Calu3 (cell line): ENCODE results near the gene PHC2. TPM values are rescaled to one million over a fixed set of nuclear protein-coding genes. Genes with fewer than 3 reads are reported as not detected.
A peak's percentile ranks its signal among the peaks of the same experiment; 100 is the strongest.

ENCODE experiments used
- BruUV-seq: library from RNA; stranded (reverse); fragments of 400-500 nt; replicated peaks from 2 replicates; lab custom pipeline; 2021; lab: Mats Ljungman, UMichigan
- CTCF ChIA-PET: fragments of 300-600 bp; sonication (Branson Sonifier 250); formaldehyde crosslinking; loops from one replicate; lab custom pipeline; 2022; ENCODE audit warnings: antibody characterized with exemption; lab: Charles Lee
- DNase-seq: peaks from one replicate; pipeline ENCODE4 v3.0.0; 2022
- H3K27ac Mint-ChIP-seq: one replicate; pipeline ENCODE4 v1.8.0; 2022; ENCODE audit warnings: mixed read lengths; ENCODE audit not compliant: unreplicated experiment
- H3K27me3 Mint-ChIP-seq: one replicate; pipeline ENCODE4 v1.8.0; 2022; ENCODE audit warnings: mixed read lengths; ENCODE audit not compliant: unreplicated experiment
- H3K36me3 Mint-ChIP-seq: one replicate; pipeline ENCODE4 v1.8.0; 2022; ENCODE audit warnings: mild to moderate bottlenecking, moderate library complexity, mixed read lengths; ENCODE audit not compliant: insufficient read depth, unreplicated experiment
- H3K4me1 Mint-ChIP-seq: one replicate; pipeline ENCODE4 v1.8.0; 2022; ENCODE audit warnings: mild to moderate bottlenecking, low read depth, mixed read lengths; ENCODE audit not compliant: unreplicated experiment
- H3K4me3 Mint-ChIP-seq: one replicate; pipeline ENCODE4 v1.8.0; 2022; ENCODE audit warnings: mild to moderate bottlenecking, low read depth, moderate library complexity, mixed read lengths; ENCODE audit not compliant: unreplicated experiment
- H3K9me3 Mint-ChIP-seq: one replicate; pipeline ENCODE4 v1.8.0; 2022; ENCODE audit warnings: low read depth, mixed read lengths; ENCODE audit not compliant: unreplicated experiment
- intact Hi-C: fragments of 100-400 bp; cut with micrococcal nuclease; formaldehyde crosslinking; loops from one replicate; pipeline ENCODE4 v1.10.0; 2022; ENCODE audit not compliant: unreplicated experiment
- total RNA-seq: library from RNA; stranded (reverse); gene quantifications from 2 replicates; pipeline ENCODE4 v1.2.3, GENCODE V29; 2022
- TF ChIP-seq, protein P1 (sequence below): fragments of 200-600 bp; IDR thresholded peaks from one replicate; pipeline ENCODE4 v1.8.0; 2022; ENCODE audit warnings: antibody characterized with exemption; ENCODE audit not compliant: unreplicated experiment

PHC2 gene
- total RNA-seq, 1 experiment from 2014 or later: 59.5 TPM

DNA sequence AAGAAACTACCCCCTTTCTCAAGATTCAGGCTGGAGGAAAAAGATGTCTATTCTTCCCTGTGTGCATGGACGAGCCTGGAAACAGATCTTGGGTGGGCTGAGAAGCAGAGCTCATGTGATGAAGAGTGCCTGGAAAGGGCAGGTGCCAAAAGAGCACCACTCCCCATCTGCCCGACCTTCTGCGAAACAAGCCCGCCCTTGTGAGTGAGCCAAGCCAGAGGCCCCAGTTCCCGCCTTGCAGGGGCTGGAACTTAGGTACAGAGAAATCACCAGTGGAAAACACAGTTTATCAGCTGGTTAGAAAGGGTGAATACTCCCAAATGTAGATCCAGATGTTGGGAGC is 83.3 kb downstream of the PHC2 start:
- intact Hi-C loops: no loop called here
- no peaks in the 10 kb centered on the region for H3K27me3 Mint-ChIP-seq
- H3K9me3 Mint-ChIP-seq: no peaks in the 10 kb centered on the region
- H3K4me1 Mint-ChIP-seq: peaks cover 38% of the 10 kb centered on the region
- TF ChIP-seq, protein P1, sequence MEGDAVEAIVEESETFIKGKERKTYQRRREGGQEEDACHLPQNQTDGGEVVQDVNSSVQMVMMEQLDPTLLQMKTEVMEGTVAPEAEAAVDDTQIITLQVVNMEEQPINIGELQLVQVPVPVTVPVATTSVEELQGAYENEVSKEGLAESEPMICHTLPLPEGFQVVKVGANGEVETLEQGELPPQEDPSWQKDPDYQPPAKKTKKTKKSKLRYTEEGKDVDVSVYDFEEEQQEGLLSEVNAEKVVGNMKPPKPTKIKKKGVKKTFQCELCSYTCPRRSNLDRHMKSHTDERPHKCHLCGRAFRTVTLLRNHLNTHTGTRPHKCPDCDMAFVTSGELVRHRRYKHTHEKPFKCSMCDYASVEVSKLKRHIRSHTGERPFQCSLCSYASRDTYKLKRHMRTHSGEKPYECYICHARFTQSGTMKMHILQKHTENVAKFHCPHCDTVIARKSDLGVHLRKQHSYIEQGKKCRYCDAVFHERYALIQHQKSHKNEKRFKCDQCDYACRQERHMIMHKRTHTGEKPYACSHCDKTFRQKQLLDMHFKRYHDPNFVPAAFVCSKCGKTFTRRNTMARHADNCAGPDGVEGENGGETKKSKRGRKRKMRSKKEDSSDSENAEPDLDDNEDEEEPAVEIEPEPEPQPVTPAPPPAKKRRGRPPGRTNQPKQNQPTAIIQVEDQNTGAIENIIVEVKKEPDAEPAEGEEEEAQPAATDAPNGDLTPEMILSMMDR: no peak
- H3K4me3 Mint-ChIP-seq: peak overlapping the region; percentile 81
- DNase-seq: no peak
- H3K36me3 Mint-ChIP-seq: peaks cover 57% of the 10 kb centered on the region
- H3K27ac Mint-ChIP-seq: peak overlapping the region; percentile 82
- CTCF ChIA-PET: interaction anchor here (1.0 to 1.6 kb wide), 2 partner anchors 15 to 52 kb away, joined by 3 to 4 read pairs; no protein-coding TSS in a partner anchor
- no TSS peak for BruUV-seq

DNA sequence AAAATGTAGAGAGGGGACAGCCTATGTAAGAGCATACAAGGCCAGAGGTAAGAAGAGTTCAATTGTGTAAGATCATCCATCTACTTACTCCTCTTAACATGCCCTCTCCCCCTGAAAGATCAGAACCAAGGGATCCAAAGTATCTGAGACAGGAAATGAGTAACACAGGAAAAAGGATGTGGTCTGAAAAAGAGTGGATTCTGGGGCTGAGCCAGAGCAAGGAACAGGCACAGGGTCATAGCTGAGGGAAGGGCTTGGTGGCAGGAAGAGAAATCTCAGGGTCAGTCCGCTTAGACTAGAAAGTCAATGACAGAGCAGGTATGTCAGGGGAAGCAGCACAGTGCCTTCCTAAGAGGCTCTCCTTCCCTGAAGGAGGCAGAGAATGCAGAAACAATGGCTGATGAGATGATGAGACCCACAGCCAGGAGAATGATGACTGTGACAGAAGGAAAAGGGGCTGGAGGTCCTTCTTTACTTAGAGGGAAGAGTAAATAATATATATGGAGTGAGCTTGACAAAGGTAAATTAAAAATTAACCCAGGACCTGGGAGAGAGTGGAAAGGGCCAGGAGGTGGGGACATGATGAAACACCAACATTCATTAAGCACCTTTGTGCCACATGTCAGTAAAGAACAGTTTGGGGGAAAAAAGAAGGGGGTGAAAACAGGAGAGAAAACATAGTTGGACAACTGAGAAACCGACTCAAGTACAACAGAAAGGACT is 83.8 kb downstream of the PHC2 start:
- peak overlapping the region; percentile 81 for H3K4me3 Mint-ChIP-seq
- intact Hi-C loops: no loop called here
- H3K27me3 Mint-ChIP-seq: no peaks in the 10 kb centered on the region
- peaks cover 63% of the 10 kb centered on the region for H3K36me3 Mint-ChIP-seq
- peaks cover 43% of the 10 kb centered on the region for H3K4me1 Mint-ChIP-seq
- peak; percentile 44 for DNase-seq
- no peaks in the 10 kb centered on the region for H3K9me3 Mint-ChIP-seq
- peak overlapping the region; percentile 82 for H3K27ac Mint-ChIP-seq
- CTCF ChIA-PET: interaction anchor here (1.0 to 1.6 kb wide), 2 partner anchors 15 to 52 kb away, joined by 3 to 4 read pairs; no protein-coding TSS in a partner anchor
- BruUV-seq: no TSS peak
- TF ChIP-seq, protein P1: no peak

DNA sequence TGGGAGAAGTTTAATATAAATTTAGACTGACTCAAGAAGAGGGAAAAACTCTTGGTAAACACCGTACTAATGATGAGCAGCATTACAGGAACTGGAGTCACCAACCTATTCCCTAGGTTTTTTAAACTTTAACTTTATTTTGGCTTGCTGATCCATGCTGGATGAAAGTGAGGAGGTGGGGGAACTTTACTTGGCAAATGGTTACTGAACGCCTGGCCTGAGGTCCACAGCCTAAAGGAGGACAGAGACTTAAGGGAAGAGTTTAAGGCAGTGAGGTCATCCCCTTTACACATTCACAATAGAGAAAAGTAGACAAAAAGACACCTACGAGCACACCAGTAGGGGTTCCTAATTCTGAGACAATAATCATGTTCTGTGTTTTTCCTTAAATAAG is 84.4 kb downstream of the PHC2 start:
- TF ChIP-seq, protein P1: no peak

DNA sequence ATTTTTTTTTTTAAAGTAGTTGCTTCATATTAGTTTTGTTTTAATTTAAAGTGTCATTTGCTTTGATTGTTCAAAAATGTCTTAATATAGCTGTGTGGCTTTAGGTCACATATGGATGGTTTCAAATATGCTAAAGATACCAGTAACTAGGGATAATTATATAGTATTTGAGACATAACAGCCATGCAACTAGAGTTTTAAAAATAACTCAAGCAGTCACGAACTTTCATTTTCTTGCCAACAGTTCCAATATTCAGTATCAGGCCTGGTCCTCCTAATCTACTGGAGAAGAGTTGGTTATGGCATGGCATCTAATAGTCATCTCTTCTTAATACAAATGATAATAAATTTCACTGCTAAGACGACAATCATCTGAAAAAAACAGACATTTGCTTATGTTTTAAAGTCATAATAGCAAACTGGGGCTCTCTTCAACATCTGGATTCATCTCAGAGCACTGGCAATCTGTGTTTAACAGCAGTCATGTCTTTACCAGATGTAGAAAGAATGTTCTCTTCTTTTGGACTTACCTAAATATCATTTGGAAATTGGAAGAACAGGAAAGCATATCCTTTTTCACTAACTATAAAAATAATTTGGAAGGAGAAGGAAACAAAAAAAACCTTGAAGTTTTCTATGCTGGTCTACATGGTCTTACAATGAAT is 85.9 kb downstream of the PHC2 start:
- Mint-ChIP-seq H3K27ac (no peak overlapping the region), H3K27me3 (no peaks in the 10 kb centered on the region), H3K9me3 (no peaks in the 10 kb centered on the region), H3K4me1 (peaks cover 46% of the 10 kb centered on the region), H3K4me3 (no peak overlapping the region), H3K36me3 (peaks cover 51% of the 10 kb centered on the region)
- TF ChIP-seq, protein P1: no peak
- CTCF ChIA-PET: no interaction called here
- intact Hi-C loops: no loop called here
- no TSS peak for BruUV-seq
- no peak for DNase-seq

More for the DNA sequence above, 84.4 kb downstream of the PHC2 start:
- Mint-ChIP-seq H3K4me1 (peaks cover 44% of the 10 kb centered on the region), H3K27ac (peak overlapping the region; percentile 82), H3K4me3 (peak overlapping the region; percentile 81), H3K36me3 (peaks cover 64% of the 10 kb centered on the region), H3K9me3 (no peaks in the 10 kb centered on the region), H3K27me3 (no peaks in the 10 kb centered on the region)
- CTCF ChIA-PET: interaction anchor here (1.6 kb wide), 1 partner anchor 16 kb away, joined by 3 read pairs; no protein-coding TSS in a partner anchor
- DNase-seq: no peak
- intact Hi-C loops: no loop called here
- BruUV-seq: no TSS peak
